H1 (cell line): Measurements from ENCODE around the gene FAM24B. TPM values are rescaled to one million over a fixed set of nuclear protein-coding genes. Genes with fewer than 3 reads are reported as not detected.

Source experiments
- CTCF ChIA-PET: fragments of 300-600 bp; sonication (Branson Sonifier 250); formaldehyde crosslinking; loops from one replicate; lab custom pipeline; 2021; ENCODE audit not compliant: partially characterized antibody; lab: Charles Lee
- POLR2A ChIA-PET: fragments of 300-600 bp; sonication (Branson Sonifier 250); formaldehyde crosslinking; loops from one replicate; lab custom pipeline; 2021; ENCODE audit warnings: inconsistent platforms; ENCODE audit not compliant: partially characterized antibody; lab: Charles Lee
- DNase-seq, 2 experiments: peaks; one replicate each; pipeline versions ENCODE4 v3.0.0 to v3.0.0-alpha.2; 2010 to 2022; ENCODE audit warnings: low spot score in 2 of 2, low read depth in 1 of 2, mixed read lengths in 1 of 2
- FAIRE-seq: peaks from 2 replicates; lab custom pipeline; 2011; peaks lifted over from hg19 to GRCh38; lab: Jason Lieb, UNC
- H2AFZ ChIP-seq: 2 replicates; pipeline ENCODE4 v1.8.1; 2012; ENCODE audit warnings: low read length, inconsistent platforms
- H2AK5ac ChIP-seq: 2 replicates; pipeline ENCODE4 v1.6.1; 2013; ENCODE audit warnings: low read depth, low read length
- H2BK120ac ChIP-seq: replicated peaks from 2 replicates; pipeline ENCODE3; 2013; ENCODE audit warnings: low read depth, low read length, inconsistent platforms
- H2BK12ac ChIP-seq: 2 replicates; pipeline ENCODE4 v1.6.1; 2013; ENCODE audit warnings: low read depth, low read length
- H2BK15ac ChIP-seq: 2 replicates; pipeline ENCODE4 v1.6.1; 2013; ENCODE audit warnings: low read length
- H2BK20ac ChIP-seq: 2 replicates; pipeline ENCODE4 v1.6.1; 2013; ENCODE audit warnings: low read length
- H2BK5ac ChIP-seq: 2 replicates; pipeline ENCODE4 v1.6.1; 2013; ENCODE audit warnings: low read depth, low read length
- H3K14ac ChIP-seq: 2 replicates; pipeline ENCODE4 v1.6.1; 2013; ENCODE audit warnings: inconsistent platforms; ENCODE audit not compliant: insufficient read length
- H3K18ac ChIP-seq: 2 replicates; pipeline ENCODE4 v1.6.1; 2013; ENCODE audit warnings: low read length; ENCODE audit errors: extremely low read depth
- H3K23ac ChIP-seq: 2 replicates; pipeline ENCODE4 v1.6.1; 2013; ENCODE audit warnings: inconsistent platforms; ENCODE audit not compliant: insufficient read length
- H3K23me2 ChIP-seq: 2 replicates; pipeline ENCODE4 v1.6.1; 2013; ENCODE audit warnings: low read depth, low read length
- H3K27ac ChIP-seq: 2 replicates; pipeline ENCODE4 v1.6.1; 2011; ENCODE audit warnings: low read depth, low read length, inconsistent platforms
- H3K27me3 ChIP-seq, 4 experiments: replicated peaks in 1 of 4; 1 replicate in 1 of 4; 2 replicates in 3 of 4; pipeline versions ENCODE4 v1.6.1 to v1.8.1; 2011 to 2013; ENCODE audit warnings: low read length in 3 of 4, mild to moderate bottlenecking in 3 of 4, inconsistent platforms in 2 of 4, mixed read lengths in 2 of 4, moderate library complexity in 1 of 4; ENCODE audit not compliant: control insufficient read depth in 3 of 4, insufficient read depth in 3 of 4; ENCODE audit errors: extremely low read depth in 1 of 4
- H3K36me3 ChIP-seq, 4 experiments: 2 replicates each; pipeline versions ENCODE4 v1.6.1 to v1.8.1; 2011 to 2013; ENCODE audit warnings: mild to moderate bottlenecking in 4 of 4, low read length in 3 of 4, moderate library complexity in 2 of 4, control low read depth in 1 of 4, inconsistent platforms in 1 of 4; ENCODE audit not compliant: insufficient read depth in 4 of 4, control insufficient read depth in 2 of 4
- H3K4ac ChIP-seq: replicated peaks from 2 replicates; pipeline ENCODE3; 2013; ENCODE audit warnings: low read length, low read depth, mixed read lengths, inconsistent platforms; ENCODE audit not compliant: insufficient read length
- H3K4me1 ChIP-seq, 4 experiments: replicated peaks in 1 of 4; 1 replicate in 1 of 4; 2 replicates in 3 of 4; pipeline versions ENCODE4 v1.6.1 to v1.8.1; 2011 to 2013; ENCODE audit warnings: low read length in 3 of 4, inconsistent platforms in 2 of 4, mixed read lengths in 1 of 4; ENCODE audit not compliant: insufficient read depth in 4 of 4, control insufficient read depth in 3 of 4
- H3K4me2 ChIP-seq, 2 experiments: 2 replicates each; pipeline versions ENCODE4 v1.6.1 to v1.8.1; 2011 to 2013; ENCODE audit warnings: low read depth in 2 of 2, low read length in 2 of 2, control low read depth in 1 of 2, inconsistent platforms in 1 of 2, mild to moderate bottlenecking in 1 of 2; ENCODE audit not compliant: insufficient read depth in 1 of 2
- H3K4me3 ChIP-seq, 4 experiments: fragments of 200-600, 300-600 bp in 1 of 4; sonication (generic), shearing (Covaris generic), sonication (Bioruptor Twin) in 1 of 4; 2 replicates each; pipeline versions ENCODE4 v1.5.1 to v1.8.1; 2011 to 2016; ENCODE audit warnings: low read length in 4 of 4, low read depth in 3 of 4, control low read depth in 2 of 4, inconsistent platforms in 2 of 4, mild to moderate bottlenecking in 2 of 4, mixed read lengths in 1 of 4, moderate library complexity in 1 of 4; ENCODE audit not compliant: insufficient read depth in 2 of 4; ENCODE audit errors: extremely low read depth in 1 of 4
- H3K56ac ChIP-seq: replicated peaks from 2 replicates; pipeline ENCODE3; 2013; ENCODE audit warnings: low read depth, mild to moderate bottlenecking, mixed read lengths, low read length, inconsistent platforms; ENCODE audit not compliant: insufficient read length
- H3K79me1 ChIP-seq: 2 replicates; pipeline ENCODE4 v1.6.1; 2013; ENCODE audit warnings: low read depth, low read length, control low read depth
- H3K79me2 ChIP-seq, 2 experiments: 2 replicates each; pipeline versions ENCODE4 v1.6.1 to v1.8.1; 2012 to 2013; ENCODE audit warnings: low read length in 2 of 2, mild to moderate bottlenecking in 2 of 2, inconsistent platforms in 1 of 2; ENCODE audit not compliant: insufficient read depth in 2 of 2, control insufficient read depth in 1 of 2
- H3K9ac ChIP-seq, 4 experiments: replicated peaks in 1 of 4; 1 replicate in 1 of 4; 2 replicates in 3 of 4; pipeline versions ENCODE4 v1.6.1 to v1.8.1; 2011 to 2013; ENCODE audit warnings: low read depth in 3 of 4, low read length in 3 of 4, control low read depth in 2 of 4, mild to moderate bottlenecking in 2 of 4, moderate library complexity in 2 of 4, inconsistent platforms in 1 of 4; ENCODE audit errors: extremely low read depth in 1 of 4
- H3K9me3 ChIP-seq, 2 experiments: 2 replicates each; pipeline versions ENCODE4 v1.6.1 to v1.8.1; 2012 to 2013; ENCODE audit warnings: mild to moderate bottlenecking in 2 of 2, moderate library complexity in 2 of 2, control low read depth in 1 of 2, inconsistent platforms in 1 of 2, low read depth in 1 of 2, low read length in 1 of 2, mixed read lengths in 1 of 2; ENCODE audit not compliant: insufficient read depth in 2 of 2
- H4K20me1 ChIP-seq, 2 experiments: replicated peaks in 1 of 2; 2 replicates each; pipeline versions ENCODE3 to v1.8.1; 2011 to 2013; ENCODE audit warnings: inconsistent platforms in 2 of 2, low read length in 2 of 2, mild to moderate bottlenecking in 1 of 2; ENCODE audit not compliant: insufficient read depth in 2 of 2, control insufficient read depth in 1 of 2
- H4K5ac ChIP-seq: 2 replicates; pipeline ENCODE4 v1.6.1; 2013; ENCODE audit warnings: low read length, low read depth, mixed read lengths, inconsistent platforms; ENCODE audit not compliant: insufficient read length
- H4K8ac ChIP-seq: 2 replicates; pipeline ENCODE4 v1.8.0; 2013; ENCODE audit warnings: mild to moderate bottlenecking, moderate library complexity, low read length, inconsistent platforms; ENCODE audit not compliant: insufficient read depth; ENCODE audit errors: extremely low read depth
- H4K91ac ChIP-seq: replicated peaks from 2 replicates; pipeline ENCODE3; 2013; ENCODE audit warnings: low read length, mixed read lengths, inconsistent platforms; ENCODE audit not compliant: insufficient read length
- CHD1 ChIP-seq: IDR thresholded peaks from 2 replicates; pipeline ENCODE4 v1.6.1; 2012; ENCODE audit warnings: low read depth, low read length, improper control_type of control experiment
- RAD21 ChIP-seq, 2 experiments: IDR thresholded peaks in 1 of 2; conservative IDR thresholded peaks in 1 of 2; 2 replicates each; pipeline ENCODE4 v1.6.1; 2011; ENCODE audit warnings: low read depth in 2 of 2, low read length in 2 of 2, improper control_type of control experiment in 1 of 2, inconsistent platforms in 1 of 2, mild to moderate bottlenecking in 1 of 2, moderate library complexity in 1 of 2
- RXRA ChIP-seq: IDR thresholded peaks from 2 replicates; pipeline ENCODE4 v1.6.1; 2011; ENCODE audit warnings: low read depth, mild to moderate bottlenecking, low read length, moderate library complexity; ENCODE audit not compliant: insufficient read depth
- WGBS, 2 experiments: shearing (Covaris generic) in 1 of 2; methylation state at CpG; one replicate each; pipeline versions ENCODE4 v1.1.6 to v1.1.7; 2013 to 2015; ENCODE audit warnings: low lambda C conversion rate in 2 of 2, mixed read lengths in 2 of 2, inconsistent platforms in 1 of 2, low coverage in 1 of 2, missing lambda C conversion rate in 1 of 2; ENCODE audit not compliant: insufficient replicate concordance in 2 of 2, insufficient coverage in 1 of 2, insufficient read length in 1 of 2; ENCODE audit errors: extremely low coverage in 1 of 2, missing lambda C conversion rate in 1 of 2; 5-methylcytosine and 5-hydroxymethylcytosine counted together
- polyA plus RNA-seq, 7 experiments: library from polyadenylated mRNA; depleted of rRNA in 3 of 7; stranded (reverse) in 5 of 7; unstranded in 2 of 7; fragments of >200 nt in 5 of 7; fragments of 200-250 nt in 2 of 7; gene quantifications; 1 replicate in 5 of 7; 2 replicates in 1 of 7; 4 replicates in 1 of 7; pipeline versions ENCODE4 v1.2.1 to v1.2.3, GENCODE V29; 2011 to 2013; ENCODE audit warnings: missing spikeins in 2 of 7, mixed read lengths in 2 of 7
- total RNA-seq: library from RNA; stranded (reverse); fragmentation: NEBNext Ultra II Directional; extraction: Animal tissue kit (Norgen Biotek cat#: 25700); gene quantifications from 2 replicates; pipeline ENCODE4 v1.2.1, GENCODE V29; 2021
- TF ChIP-seq, protein P1 (sequence below): IDR thresholded peaks from 2 replicates; pipeline ENCODE4 v1.6.1; 2012; ENCODE audit warnings: inconsistent platforms

FAM24B gene
- total and polyA plus RNA-seq, 2 of the 8 experiments (the other 6 are each of a cell fraction or from before 2014, with no cell fraction given): 0.50 to 0.56 TPM

DNA sequence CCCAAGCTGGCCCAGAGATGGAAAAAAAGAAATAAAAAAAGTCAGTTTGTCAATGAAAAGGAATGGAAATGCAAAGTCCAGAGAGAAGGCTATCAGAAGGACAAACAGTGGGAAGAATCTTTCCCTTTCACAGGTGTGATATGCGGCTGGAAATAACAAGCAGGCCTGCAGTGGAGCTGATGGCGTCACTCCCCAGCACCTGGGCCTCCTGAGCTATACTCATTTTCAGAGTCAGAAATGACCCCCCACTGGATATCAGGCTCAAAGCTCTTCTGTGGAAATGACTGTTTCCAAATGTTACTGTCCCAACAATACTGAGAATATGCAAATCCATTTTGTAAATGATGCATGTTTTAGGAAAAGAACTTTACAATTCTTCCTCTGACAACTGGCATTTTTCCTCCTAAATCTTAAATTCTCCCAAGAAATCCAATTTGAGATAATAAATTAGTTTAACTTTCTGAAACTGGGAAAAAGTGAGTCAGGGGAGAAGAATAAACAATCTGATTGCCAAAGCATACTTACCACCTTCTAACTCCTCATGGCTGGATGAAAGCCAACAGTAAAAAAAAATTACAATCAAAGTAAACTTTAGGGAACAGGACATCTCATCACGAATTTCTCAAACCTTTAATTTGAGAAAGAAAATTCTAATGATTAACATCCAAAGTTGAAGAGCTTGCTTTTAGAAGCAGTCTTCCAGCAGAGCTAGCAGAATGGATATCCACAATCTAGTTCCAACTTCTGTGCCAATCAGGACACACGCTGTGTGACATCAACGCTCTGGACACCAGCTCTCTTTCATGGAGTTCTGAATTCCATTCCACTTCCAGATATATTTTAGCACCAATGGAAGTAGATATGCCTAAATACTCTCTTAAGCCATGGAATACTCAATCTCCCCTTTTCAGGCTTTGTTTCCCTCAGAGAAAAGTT, 28.4 kb downstream of the FAM24B start:
- no peak overlapping the region for H3K4me2 ChIP-seq
- H3K79me2 ChIP-seq: no peaks in the 10 kb centered on the region
- H2BK20ac ChIP-seq: no peak overlapping the region
- H3K4me3 ChIP-seq: no peak overlapping the region
- no peak for TF ChIP-seq RXRA
- TF ChIP-seq, protein P1, sequence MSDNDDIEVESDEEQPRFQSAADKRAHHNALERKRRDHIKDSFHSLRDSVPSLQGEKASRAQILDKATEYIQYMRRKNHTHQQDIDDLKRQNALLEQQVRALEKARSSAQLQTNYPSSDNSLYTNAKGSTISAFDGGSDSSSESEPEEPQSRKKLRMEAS: 0 out of 2 replicates have a peak, but pooled peaks have one; percentile 0
- TF ChIP-seq CHD1: no peak
- TF ChIP-seq RAD21 (IDR thresholded peaks at IDR 0.05 in 1 of 2, conservative IDR thresholded peaks at IDR 0.05 in 1 of 2; ENCODE audit: low read depth in 2 of 2, low read length in 2 of 2): no peak
- CTCF ChIA-PET: no interaction called here
- no peaks in the 10 kb centered on the region for H3K23me2 ChIP-seq
- no peak overlapping the region for H4K91ac ChIP-seq
- H2BK12ac ChIP-seq: no peak overlapping the region
- peaks cover 0 to 11% (median 6%) of the 10 kb centered on the region in 4 experiments; a peak in 4 of 7 replicates for H3K4me1 ChIP-seq
- no peak overlapping the region for H3K56ac ChIP-seq
- H4K20me1 ChIP-seq: no peaks in the 10 kb centered on the region
- H3K23ac ChIP-seq: no peak overlapping the region
- H3K14ac ChIP-seq: no peak overlapping the region
- H3K79me1 ChIP-seq: no peaks in the 10 kb centered on the region
- no peak overlapping the region for H3K9ac ChIP-seq
- no peak overlapping the region for H2AK5ac ChIP-seq
- H2BK120ac ChIP-seq: no peak overlapping the region
- no peak overlapping the region for H3K4ac ChIP-seq
- no peaks in the 10 kb centered on the region for H3K36me3 ChIP-seq
- FAIRE-seq (no peak), DNase-seq (no peak)
- H2BK5ac ChIP-seq: 0 out of 2 replicates have a peak overlapping the region, but pooled peaks have one; percentile 3
- H2AFZ ChIP-seq: no peak overlapping the region
- no peak overlapping the region for H4K8ac ChIP-seq
- no peak overlapping the region for H3K27ac ChIP-seq
- H3K27me3 ChIP-seq: no peaks in the 10 kb centered on the region
- no peaks in the 10 kb centered on the region for H3K9me3 ChIP-seq
- no peak overlapping the region for H4K5ac ChIP-seq
- WGBS, 2 experiments: 81% methylated on average over 5 of the region's 5 CpGs; no CpG with 5 or more reads in 1 of the 2 experiments
- no peak overlapping the region for H2BK15ac ChIP-seq
- POLR2A ChIA-PET: no interaction called here
- no peak overlapping the region for H3K18ac ChIP-seq
